ENCODE results near the gene NRG3. TPM values are rescaled to one million over a fixed set of nuclear protein-coding genes. Genes with fewer than 3 reads are reported as not detected.

Gene NRG3
- total RNA-seq, 1 donor from 2014 or later = 2.6 TPM

DNA sequence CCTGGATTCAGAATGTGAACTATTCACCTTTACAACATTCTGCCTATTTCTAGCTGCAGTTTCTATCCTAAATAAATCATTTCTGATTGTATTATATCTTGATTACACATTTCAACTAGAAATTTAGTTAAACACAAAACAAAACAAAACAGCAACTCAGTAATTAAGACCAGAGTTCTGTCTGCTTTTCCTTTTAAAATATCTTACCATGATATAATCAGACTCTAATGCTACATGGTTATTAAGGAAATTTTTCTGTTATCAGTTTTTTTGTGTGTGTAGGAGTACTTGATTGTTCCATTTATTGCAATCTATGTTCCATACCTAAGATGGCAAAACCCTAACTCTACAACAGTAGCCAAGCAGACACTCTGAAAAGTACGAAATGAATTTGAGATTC, 663.3 kb downstream of the NRG3 start:
- H3K4me1 ChIP-seq = no peaks in the 10 kb centered on the region
- H3K4me3 ChIP-seq = no peak overlapping the region
- H3K9me3 ChIP-seq = no peaks in the 10 kb centered on the region
- no peak overlapping the region for H3K27ac ChIP-seq
- no peaks in the 10 kb centered on the region for H3K36me3 ChIP-seq
- ATAC-seq (no peak), DNase-seq (no peak)
- no peaks in the 10 kb centered on the region for H3K27me3 ChIP-seq (ENCODE audit: low read depth)
- TF ChIP-seq, protein P1, sequence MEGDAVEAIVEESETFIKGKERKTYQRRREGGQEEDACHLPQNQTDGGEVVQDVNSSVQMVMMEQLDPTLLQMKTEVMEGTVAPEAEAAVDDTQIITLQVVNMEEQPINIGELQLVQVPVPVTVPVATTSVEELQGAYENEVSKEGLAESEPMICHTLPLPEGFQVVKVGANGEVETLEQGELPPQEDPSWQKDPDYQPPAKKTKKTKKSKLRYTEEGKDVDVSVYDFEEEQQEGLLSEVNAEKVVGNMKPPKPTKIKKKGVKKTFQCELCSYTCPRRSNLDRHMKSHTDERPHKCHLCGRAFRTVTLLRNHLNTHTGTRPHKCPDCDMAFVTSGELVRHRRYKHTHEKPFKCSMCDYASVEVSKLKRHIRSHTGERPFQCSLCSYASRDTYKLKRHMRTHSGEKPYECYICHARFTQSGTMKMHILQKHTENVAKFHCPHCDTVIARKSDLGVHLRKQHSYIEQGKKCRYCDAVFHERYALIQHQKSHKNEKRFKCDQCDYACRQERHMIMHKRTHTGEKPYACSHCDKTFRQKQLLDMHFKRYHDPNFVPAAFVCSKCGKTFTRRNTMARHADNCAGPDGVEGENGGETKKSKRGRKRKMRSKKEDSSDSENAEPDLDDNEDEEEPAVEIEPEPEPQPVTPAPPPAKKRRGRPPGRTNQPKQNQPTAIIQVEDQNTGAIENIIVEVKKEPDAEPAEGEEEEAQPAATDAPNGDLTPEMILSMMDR (IDR thresholded peaks at IDR 0.05) = no peak
- intact Hi-C loops (cut with DNase I) = no loop called here

DNA sequence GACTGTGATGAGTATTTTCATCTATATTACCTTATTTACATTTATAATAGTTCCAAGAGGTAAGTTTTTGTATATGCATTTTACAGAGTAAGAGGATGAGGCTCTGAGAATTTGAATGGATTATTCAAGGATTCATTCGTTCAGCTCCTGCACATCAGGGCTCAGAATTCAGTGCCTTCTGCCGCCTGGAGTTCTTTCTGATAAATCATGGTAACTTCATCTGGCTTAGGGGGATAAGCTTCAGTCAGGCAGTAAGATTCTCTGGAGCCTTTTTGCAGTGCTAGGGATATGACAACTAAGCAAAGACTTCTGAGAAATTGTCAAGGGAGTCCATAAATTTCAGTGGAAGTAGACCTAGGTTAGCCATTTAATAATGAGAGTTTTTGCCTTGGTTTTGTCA, 668.6 kb downstream of the NRG3 start:
- no peak for ATAC-seq
- intact Hi-C loops (cut with DNase I) = no loop called here

DNA sequence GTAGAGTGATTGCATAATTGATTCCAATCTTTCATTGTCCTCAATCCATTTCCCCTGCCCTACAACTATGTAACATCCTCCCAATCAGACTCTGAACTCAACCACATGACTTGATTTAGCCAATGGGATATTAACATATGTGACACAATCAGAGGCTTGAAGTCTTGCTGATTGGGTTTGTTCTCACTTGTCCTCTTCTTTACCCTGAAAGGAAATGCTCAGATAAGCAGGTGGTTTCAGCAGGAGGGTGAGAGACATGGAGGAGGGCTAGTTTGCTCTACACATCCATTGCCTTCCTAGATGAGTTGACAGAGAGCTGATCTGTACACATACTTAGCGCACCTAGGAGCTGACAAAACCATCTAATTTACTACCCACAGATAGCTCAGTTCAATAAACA, 669.4 kb downstream of the NRG3 start:
- no peak overlapping the region for H3K27ac ChIP-seq
- no peaks in the 10 kb centered on the region for H3K4me1 ChIP-seq
- no peaks in the 10 kb centered on the region for H3K9me3 ChIP-seq
- TF ChIP-seq, protein P1 (IDR thresholded peaks at IDR 0.05) = no peak
- intact Hi-C loops (cut with DNase I) = no loop called here
- no peaks in the 10 kb centered on the region for H3K36me3 ChIP-seq
- no peak for DNase-seq
- H3K27me3 ChIP-seq (ENCODE audit: low read depth) = no peaks in the 10 kb centered on the region
- ATAC-seq = no peak
- no peak overlapping the region for H3K4me3 ChIP-seq

More for the DNA sequence above, 668.6 kb downstream of the NRG3 start:
- Histone ChIP-seq H3K4me3 (no peak overlapping the region), H3K36me3 (no peaks in the 10 kb centered on the region), H3K9me3 (no peaks in the 10 kb centered on the region), H3K27ac (no peak overlapping the region), H3K27me3 (ENCODE audit: low read depth) (no peaks in the 10 kb centered on the region), H3K4me1 (no peaks in the 10 kb centered on the region)
- no peak for DNase-seq
- TF ChIP-seq, protein P1 (IDR thresholded peaks at IDR 0.05) = no peak

GRCh38 chr10:82551506-82551905, 676.5 kb downstream of the NRG3 start:
- Histone ChIP-seq H3K27ac (no peak overlapping the region), H3K27me3 (ENCODE audit: low read depth) (no peaks in the 10 kb centered on the region), H3K4me3 (no peak overlapping the region), H3K36me3 (no peaks in the 10 kb centered on the region), H3K9me3 (no peaks in the 10 kb centered on the region), H3K4me1 (no peaks in the 10 kb centered on the region)
- no peak for DNase-seq
- intact Hi-C loops (cut with DNase I) = no loop called here
- ATAC-seq = no peak
- TF ChIP-seq, protein P1 (IDR thresholded peaks at IDR 0.05) = no peak

DNA sequence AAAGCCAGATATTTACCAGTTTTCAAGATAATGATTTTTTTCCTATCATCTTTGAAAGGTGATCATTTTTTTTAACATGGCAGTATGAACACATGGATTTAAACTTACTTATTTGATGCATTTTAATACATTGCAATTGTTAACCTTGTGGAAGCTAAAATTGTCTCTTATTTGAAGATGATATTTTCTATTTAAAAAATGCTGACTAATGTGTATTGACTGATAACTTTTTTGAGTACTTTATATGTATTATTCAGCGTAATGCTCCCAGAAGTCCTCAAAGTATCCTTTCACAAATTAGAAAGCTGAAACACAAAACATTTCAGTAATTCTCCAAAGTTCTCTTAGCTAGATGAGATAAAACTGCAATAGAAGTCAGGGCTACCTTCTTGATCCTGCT, 677.3 kb downstream of the NRG3 start:
- Histone ChIP-seq H3K4me3 (no peak overlapping the region), H3K9me3 (no peaks in the 10 kb centered on the region), H3K27ac (no peak overlapping the region), H3K27me3 (ENCODE audit: low read depth) (no peaks in the 10 kb centered on the region), H3K36me3 (no peaks in the 10 kb centered on the region), H3K4me1 (no peaks in the 10 kb centered on the region)
- ATAC-seq = no peak
- TF ChIP-seq, protein P1 (IDR thresholded peaks at IDR 0.05) = no peak
- intact Hi-C loops (cut with DNase I) = no loop called here
- DNase-seq = no peak

DNA sequence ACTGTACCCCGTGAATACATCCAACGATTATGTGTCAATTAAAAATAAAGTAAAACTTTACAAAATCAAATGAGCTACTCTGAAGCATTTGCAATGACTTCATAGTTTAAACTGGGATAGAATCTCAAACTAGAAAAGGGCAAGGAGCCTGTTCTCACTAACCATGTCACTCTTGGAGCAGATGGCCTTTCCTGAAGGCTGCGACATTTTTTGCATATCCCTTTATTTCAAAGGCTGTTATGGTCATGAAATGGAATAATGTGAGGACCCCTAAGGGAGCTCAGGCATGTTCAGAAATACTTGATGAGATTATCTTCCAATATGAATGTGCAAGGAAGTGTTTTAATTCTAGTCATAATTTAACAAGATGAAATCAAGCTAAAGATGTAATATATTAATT, 679.4 kb downstream of the NRG3 start:
- no peaks in the 10 kb centered on the region for H3K27me3 ChIP-seq (ENCODE audit: low read depth)
- intact Hi-C loops (cut with DNase I) = no loop called here
- no peak overlapping the region for H3K4me3 ChIP-seq
- no peaks in the 10 kb centered on the region for H3K36me3 ChIP-seq
- H3K9me3 ChIP-seq = no peaks in the 10 kb centered on the region
- TF ChIP-seq, protein P1 (IDR thresholded peaks at IDR 0.05) = no peak
- no peak for DNase-seq
- ATAC-seq = no peak
- H3K4me1 ChIP-seq = no peaks in the 10 kb centered on the region
- no peak overlapping the region for H3K27ac ChIP-seq
